GM18502 (cell line): ENCODE measurements around the gene KATNAL1.

Experiments
- ATAC-seq: cut with Tn5 transposase; IDR thresholded peaks from one replicate; pipeline ENCODE4 v1.9.1; 2021; ENCODE audit warnings: mild to moderate bottlenecking; ENCODE audit not compliant: unreplicated experiment, poor library complexity

The KATNAL1 gene

DNA sequence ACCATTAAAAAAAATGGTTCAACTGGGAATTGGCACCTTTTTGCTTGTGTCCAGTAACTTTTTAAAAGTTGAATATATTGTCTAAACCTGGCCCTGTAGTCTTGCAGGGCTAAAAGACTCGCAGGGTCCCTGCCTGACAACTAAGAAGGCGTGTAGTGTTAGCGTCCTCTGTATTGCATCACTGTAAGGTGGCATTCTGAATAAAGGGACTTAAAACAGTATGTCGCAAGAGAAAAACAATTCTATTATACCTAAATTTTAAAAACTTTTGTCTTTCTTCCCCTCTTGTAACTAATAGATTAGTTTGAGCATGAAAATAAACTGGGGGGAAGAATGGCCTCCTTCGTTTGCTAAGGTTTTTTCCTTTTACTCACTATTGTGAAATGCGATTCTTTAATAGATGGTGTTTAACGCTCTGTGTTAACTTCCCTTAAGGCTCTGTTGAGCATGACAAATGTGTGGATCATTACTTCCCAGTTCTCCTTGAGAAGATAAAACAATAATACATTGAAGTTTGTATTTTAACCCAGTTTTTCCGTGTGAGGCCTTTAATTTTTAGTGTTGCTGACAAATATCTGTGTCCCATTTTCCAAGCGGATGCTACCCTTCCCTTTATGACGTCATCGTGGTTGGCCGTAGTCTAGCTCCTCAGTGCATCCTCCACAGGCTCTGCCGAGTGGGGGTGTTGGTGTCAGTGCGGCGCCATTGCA is 134.6 kb downstream of the KATNAL1 start:
- no peak for ATAC-seq

DNA sequence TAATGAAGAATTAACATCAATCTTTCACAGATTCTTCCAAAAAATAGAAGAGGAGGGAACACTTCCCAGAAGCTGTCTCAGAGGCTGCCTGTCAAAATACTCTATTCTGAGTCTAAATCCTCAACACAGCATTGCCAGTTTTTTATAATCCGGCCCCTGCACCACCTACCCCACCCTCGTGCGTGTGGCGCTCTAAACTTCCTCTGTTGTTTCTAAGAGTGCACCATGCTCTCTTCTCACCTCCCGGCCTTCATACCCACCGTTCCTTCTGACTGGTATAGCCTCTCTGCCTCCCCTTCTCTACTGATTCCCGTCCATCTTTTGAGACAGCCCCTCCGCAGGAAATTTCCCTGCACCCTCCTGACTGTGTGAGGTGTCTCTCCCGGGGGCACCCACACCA is 136.8 kb downstream of the KATNAL1 start:
- ATAC-seq, result no peak

- ATAC-seq, result no peak
Observed at GRCh38 chr13:30169442-30169841, 137.9 kb downstream of the KATNAL1 start.

GRCh38 chr13:30165796-30166195 is 141.6 kb downstream of the KATNAL1 start:
- no peak for ATAC-seq

GRCh38 chr13:30165071-30165470 is 142.3 kb downstream of the KATNAL1 start:
- ATAC-seq, result no peak

GRCh38 chr13:30164146-30164545 is 143.2 kb downstream of the KATNAL1 start:
- ATAC-seq, result no peak

DNA sequence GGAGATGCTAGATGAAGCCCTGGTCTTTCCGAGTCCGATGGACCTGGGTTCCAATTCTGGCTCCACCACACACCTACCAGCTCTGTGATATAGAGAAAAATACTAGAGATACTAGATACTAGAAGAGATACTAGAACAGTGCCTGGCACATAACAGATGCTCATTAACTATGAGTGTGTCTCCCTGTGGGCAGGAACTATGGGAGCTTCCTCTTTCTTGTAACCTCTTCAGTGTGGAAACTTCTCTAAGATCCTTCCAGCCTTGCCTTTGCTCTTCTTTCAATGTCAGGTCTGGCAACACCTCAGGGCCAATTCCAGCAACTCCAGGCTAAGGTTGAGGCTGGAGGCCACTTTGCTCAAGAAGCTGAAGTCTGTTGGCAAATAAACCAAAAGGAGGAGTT is 143.9 kb downstream of the KATNAL1 start:
- no peak for ATAC-seq

DNA sequence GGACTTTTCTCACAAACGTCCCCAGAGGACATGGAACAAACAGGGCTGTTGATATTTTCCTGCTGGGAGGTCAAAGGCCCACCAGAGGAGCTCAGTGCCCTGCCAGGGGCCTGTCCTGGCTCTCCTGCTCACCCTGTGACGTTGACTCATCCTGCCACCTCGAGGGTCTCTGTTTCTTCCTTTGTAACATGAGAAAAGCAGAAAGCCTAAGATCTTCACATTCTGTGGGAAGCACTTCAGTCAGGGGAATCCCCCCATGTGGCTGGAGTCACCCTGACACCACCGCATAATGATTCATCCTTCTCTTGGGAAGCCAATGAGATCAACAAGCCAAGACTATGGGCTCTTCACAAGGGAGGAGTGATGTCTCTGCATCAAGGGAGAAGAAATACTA is 147.9 kb downstream of the KATNAL1 start:
- ATAC-seq, result no peak

- no peak for ATAC-seq
Observed at GRCh38 chr13:30158774-30159445, 148.4 kb downstream of the KATNAL1 start.

GRCh38 chr13:30157616-30157993 is 149.7 kb downstream of the KATNAL1 start:
- peak; percentile 67 for ATAC-seq

DNA sequence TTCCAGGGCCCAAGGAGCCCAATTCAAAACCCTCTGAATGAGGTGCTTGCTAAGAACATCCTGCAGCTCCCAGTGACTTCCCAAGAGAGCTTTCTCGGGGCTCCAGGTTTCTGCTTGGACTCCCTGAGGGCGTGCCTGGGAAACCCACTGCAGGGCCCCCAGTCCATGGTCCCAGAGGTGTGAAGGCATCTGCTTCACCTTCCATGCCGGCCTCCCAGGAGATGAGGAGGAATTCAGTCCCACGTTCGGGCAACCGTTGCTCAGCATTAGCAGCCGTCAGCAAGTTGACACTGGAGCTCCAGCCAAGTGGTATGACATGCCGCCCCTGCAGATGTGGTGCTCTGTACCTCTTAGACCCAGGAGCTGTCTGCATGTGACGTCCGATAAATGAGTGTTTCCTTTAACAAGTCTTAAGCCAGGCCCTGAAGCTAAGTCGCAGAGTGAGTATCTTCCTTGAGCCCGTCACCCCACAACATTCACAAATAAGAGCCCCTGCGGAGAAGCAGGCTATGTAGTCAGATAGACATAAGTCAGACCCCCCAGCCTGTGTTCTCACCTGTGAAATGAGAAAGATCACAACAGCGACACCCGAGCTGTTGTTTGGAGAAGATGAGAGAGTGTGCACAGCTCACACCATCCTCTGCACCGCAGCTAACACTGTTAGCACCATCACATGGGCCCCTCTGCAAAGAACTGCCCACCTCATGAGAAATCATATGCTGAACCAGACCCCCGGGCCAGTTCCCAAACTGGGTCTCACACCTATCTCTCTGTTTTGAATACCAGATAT is 150.3 kb downstream of the KATNAL1 start:
- peak; percentile 36 for ATAC-seq

DNA sequence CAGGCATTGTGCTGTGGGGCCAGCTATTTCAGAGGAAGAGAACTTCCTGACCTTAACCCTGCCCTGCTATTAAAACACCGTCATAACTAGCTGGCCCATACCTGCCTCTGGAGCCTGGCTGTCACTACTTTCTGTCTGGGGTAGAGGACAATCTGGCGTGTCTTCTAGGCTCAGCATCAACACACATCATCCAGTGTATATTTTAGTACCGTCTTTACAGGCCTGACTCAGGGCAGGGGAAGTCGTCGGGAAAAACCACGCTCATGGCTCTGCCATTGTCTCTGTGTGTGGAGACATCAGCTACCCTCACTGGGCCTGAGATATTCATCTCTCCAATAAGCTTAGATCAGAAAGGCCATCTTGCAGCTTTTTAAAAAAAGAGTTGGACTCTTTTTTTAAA is 151.1 kb downstream of the KATNAL1 start:
- ATAC-seq, result no peak

DNA sequence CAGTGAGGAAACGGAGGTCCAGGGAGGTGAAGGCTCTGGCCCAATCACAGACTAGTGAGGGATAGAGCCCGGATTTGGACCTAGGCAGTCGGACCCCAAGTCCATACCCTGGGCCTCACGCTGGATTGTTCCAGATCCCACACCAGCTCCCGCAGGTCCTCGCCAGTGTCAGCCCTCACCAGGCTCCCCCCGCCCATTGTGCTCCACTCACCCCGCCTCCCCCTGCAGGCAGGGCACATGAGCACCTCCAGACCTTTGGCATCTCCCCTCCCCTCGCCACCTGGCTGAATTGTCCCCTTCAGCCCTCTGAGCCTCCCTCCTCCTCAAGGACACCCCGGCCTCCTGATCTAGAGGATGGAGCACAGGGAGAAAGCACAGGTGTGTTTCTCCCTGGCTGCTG is 152.4 kb downstream of the KATNAL1 start:
- ATAC-seq, result no peak

DNA sequence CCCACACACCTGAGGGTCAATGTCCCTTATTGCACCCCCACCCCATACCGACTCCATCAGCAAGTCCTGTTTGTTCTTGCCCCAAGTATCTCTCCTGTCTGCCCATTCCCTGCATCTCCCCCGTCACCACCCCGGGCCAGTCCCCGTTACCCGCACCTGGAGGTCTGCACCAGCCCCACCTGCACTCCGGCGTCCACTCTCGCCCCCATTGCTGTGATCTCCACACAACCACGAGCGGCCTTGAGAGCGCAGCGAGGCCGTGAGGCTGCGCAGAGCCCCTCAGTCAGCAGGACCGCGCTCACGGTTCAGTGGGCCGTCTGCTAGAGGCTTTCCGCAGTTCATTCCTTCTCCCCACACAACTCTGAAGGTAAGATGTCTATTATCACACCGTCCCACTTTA is 152.8 kb downstream of the KATNAL1 start:
- ATAC-seq, result no peak

GRCh38 chr13:30153545-30154426 is 153.6 kb downstream of the KATNAL1 start:
- no peak for ATAC-seq
